OCI-LY7 (cell line): ENCODE results near the gene CLK2. TPM values are rescaled to one million over a fixed set of nuclear protein-coding genes. Genes with fewer than 3 reads are reported as not detected.
"Not testable (repeated sequence)": the region's sequence is repeated elsewhere in the genome, so short reads cannot be mapped to it uniquely, and the experiment has no call there.

ENCODE experiments used
- BruUV-seq: library from RNA; stranded (reverse); fragments of 400-500 nt; replicated peaks from 2 replicates; lab custom pipeline; 2021; lab: Mats Ljungman, UMichigan
- CTCF ChIA-PET: fragments of 300-600 bp; sonication (Branson Sonifier 250); formaldehyde crosslinking; loops from one replicate; lab custom pipeline; 2022; ENCODE audit warnings: antibody characterized with exemption; ENCODE audit not compliant: unreplicated experiment; lab: Charles Lee
- POLR2A ChIA-PET: fragments of 300-600 bp; sonication (Branson Sonifier 250); formaldehyde crosslinking; loops from one replicate; lab custom pipeline; 2022; ENCODE audit warnings: antibody characterized with exemption; lab: Charles Lee
- DNase-seq: peaks from one replicate; pipeline ENCODE4 v3.0.0-alpha.2; 2015; ENCODE audit warnings: low spot score
- H2AFZ ChIP-seq: fragments of 200-600 bp; sonication (generic), shearing (Covaris generic); 2 replicates; pipeline ENCODE4 v1.6.1; 2014; ENCODE audit warnings: mild to moderate bottlenecking, antibody characterized with exemption, low read length, moderate library complexity
- H3K27ac ChIP-seq: fragments of 200-600 bp; sonication (generic); 2 replicates; pipeline ENCODE4 v1.5.1; 2014; ENCODE audit warnings: mixed run types, low read depth, mild to moderate bottlenecking, moderate library complexity, low read length, inconsistent platforms; ENCODE audit not compliant: poor library complexity, severe bottlenecking
- H3K36me3 ChIP-seq: fragments of 200-600 bp; sonication (generic); 2 replicates; pipeline ENCODE4 v1.6.1; 2014; ENCODE audit warnings: mild to moderate bottlenecking, antibody characterized with exemption, low read length, moderate library complexity, mixed read lengths; ENCODE audit not compliant: insufficient read depth
- H3K4me1 ChIP-seq: fragments of 200-600 bp; sonication (generic); 2 replicates; pipeline ENCODE4 v1.5.1; 2014; ENCODE audit warnings: mild to moderate bottlenecking, low read length; ENCODE audit not compliant: insufficient read depth, poor library complexity, severe bottlenecking
- H3K4me2 ChIP-seq: fragments of 200-600 bp; sonication (generic); 2 replicates; pipeline ENCODE4 v1.6.1; 2014; ENCODE audit warnings: mild to moderate bottlenecking, low read length
- H3K4me3 ChIP-seq: fragments of 200-600 bp; sonication (generic); 2 replicates; pipeline ENCODE4 v1.5.1; 2014; ENCODE audit warnings: mild to moderate bottlenecking, low read depth, low read length; ENCODE audit not compliant: poor library complexity, severe bottlenecking
- H3K79me2 ChIP-seq: fragments of 200-600 bp; sonication (generic); 2 replicates; pipeline ENCODE4 v1.6.1; 2016; ENCODE audit warnings: low read depth, mild to moderate bottlenecking, low read length, moderate library complexity, mixed read lengths; ENCODE audit not compliant: insufficient read depth
- H3K9me2 ChIP-seq: fragments of 200-600 bp; sonication (generic); 2 replicates; pipeline ENCODE4 v1.6.1; 2016; ENCODE audit warnings: mild to moderate bottlenecking, low read length, mixed read lengths; ENCODE audit not compliant: insufficient read depth
- H3K9me3 ChIP-seq: fragments of 200-600 bp; sonication (generic); 2 replicates; pipeline ENCODE4 v1.6.1; 2014; ENCODE audit warnings: mild to moderate bottlenecking, mixed run types, low read length, mixed read lengths
- H4K20me1 ChIP-seq: fragments of 200-600 bp; sonication (generic); 2 replicates; pipeline ENCODE4 v1.6.1; 2014; ENCODE audit warnings: mild to moderate bottlenecking, antibody characterized with exemption, low read length, moderate library complexity, mixed read lengths; ENCODE audit not compliant: insufficient read depth
- CTCF ChIP-seq: fragments of 200-600 bp; sonication (generic); conservative IDR thresholded peaks from 2 replicates; pipeline ENCODE4 v1.5.1; 2014; ENCODE audit warnings: mild to moderate bottlenecking, antibody characterized with exemption, low read length, moderate library complexity, mixed read lengths
- EZH2phosphoT487 ChIP-seq: fragments of 200-600 bp; sonication (generic); IDR thresholded peaks from 2 replicates; pipeline ENCODE4 v1.6.1; 2018; ENCODE audit warnings: low read depth, borderline replicate concordance, mild to moderate bottlenecking, mixed run types, antibody characterized with exemption, low read length, moderate library complexity, mixed read lengths
- intact Hi-C: fragments of 100-400 bp; cut with micrococcal nuclease; formaldehyde crosslinking; loops from one replicate; pipeline ENCODE4 v1.10.0; 2022; ENCODE audit not compliant: unreplicated experiment
- total RNA-seq, 2 experiments: library from RNA; depleted of rRNA in 1 of 2; stranded (reverse); fragments of >200 nt in 1 of 2; shearing (Covaris generic) in 1 of 2; gene quantifications; 2 replicates each; pipeline ENCODE4 v1.2.3, GENCODE V29; 2014 to 2022

The CLK2 gene
- total RNA-seq, 2 experiments from 2014 or later = 96.7 to 121 TPM

GRCh38 chr1:155241841-155242264, 31.5 kb downstream of the CLK2 start:
- TF ChIP-seq CTCF = no peak
- no peak for TF ChIP-seq EZH2phosphoT487
- POLR2A ChIA-PET = no interaction called here
- Histone ChIP-seq H3K4me1 (peaks cover 38% of the 10 kb centered on the region), H3K36me3 (peaks cover 6% of the 10 kb centered on the region; the same call in 1 of the 2 replicates), H3K79me2 (peaks cover 16% of the 10 kb centered on the region; the same call in 1 of the 2 replicates), H4K20me1 (no peaks in the 10 kb centered on the region), H3K4me3 (peak overlapping the region; percentile 70), H2AFZ (no peak overlapping the region; the same call in 1 of the 2 replicates), H3K4me2 (peak overlapping the region; percentile 96), H3K27ac (peak overlapping the region; percentile 46), H3K9me3 (no peaks in the 10 kb centered on the region), H3K9me2 (no peaks in the 10 kb centered on the region)
- CTCF ChIA-PET = interaction anchor here (0.9 kb wide), 1 partner anchor 9 kb away, joined by 3 read pairs; no protein-coding TSS in a partner anchor
- no peak for DNase-seq
- intact Hi-C loops = no loop called here
- BruUV-seq = no TSS peak

- Histone ChIP-seq H3K9me3 (no peaks in the 10 kb centered on the region), H3K4me2 (peak overlapping the region; percentile 96), H3K27ac (peak overlapping the region; percentile 46), H3K79me2 (peaks cover 16% of the 10 kb centered on the region; the same call in 1 of the 2 replicates), H2AFZ (peak overlapping the region; percentile 30; the same call in 1 of the 2 replicates), H3K9me2 (no peaks in the 10 kb centered on the region), H3K36me3 (peaks cover 10% of the 10 kb centered on the region), H4K20me1 (no peaks in the 10 kb centered on the region), H3K4me3 (peak overlapping the region; percentile 70), H3K4me1 (peaks cover 38% of the 10 kb centered on the region)
- peak; percentile 86 for DNase-seq
- BruUV-seq = no TSS peak
- POLR2A ChIA-PET = interaction anchor here (0.7 to 1.1 kb wide), 2 partner anchors 14 to 268 kb away, joined by 3 to 4 read pairs; no protein-coding TSS in a partner anchor
- TF ChIP-seq CTCF (no peak), EZH2phosphoT487 (no peak)
- intact Hi-C loops = no loop called here
- CTCF ChIA-PET = interaction anchor here (0.9 kb wide), 1 partner anchor 10 kb away, joined by 3 read pairs; no protein-coding TSS in a partner anchor
Measured at GRCh38 chr1:155241069-155241679, 32.1 kb downstream of the CLK2 start.

GRCh38 chr1:155236451-155236850, 36.9 kb downstream of the CLK2 start:
- H3K79me2 ChIP-seq = no peaks in the 10 kb centered on the region
- no peak overlapping the region for H3K4me2 ChIP-seq
- TF ChIP-seq EZH2phosphoT487 (no peak), CTCF (no peak)
- no TSS peak for BruUV-seq
- no peak overlapping the region for H2AFZ ChIP-seq
- no peak overlapping the region for H3K27ac ChIP-seq
- H4K20me1 ChIP-seq = no peaks in the 10 kb centered on the region
- H3K9me3 ChIP-seq = no peaks in the 10 kb centered on the region
- H3K4me3 ChIP-seq = no peak overlapping the region
- ChIA-PET CTCF (no interaction called here), POLR2A (no interaction called here)
- peaks cover 11% of the 10 kb centered on the region for H3K36me3 ChIP-seq
- H3K9me2 ChIP-seq = no peaks in the 10 kb centered on the region
- intact Hi-C loops = no loop called here
- no peak for DNase-seq
- peaks cover 8% of the 10 kb centered on the region for H3K4me1 ChIP-seq

- BruUV-seq, H3K9me2 ChIP-seq, POLR2A ChIA-PET, intact Hi-C loops, H4K20me1 ChIP-seq, CTCF ChIA-PET, H3K79me2 ChIP-seq, H3K4me3 ChIP-seq, H3K4me2 ChIP-seq, H2AFZ ChIP-seq, H3K9me3 ChIP-seq, H3K4me1 ChIP-seq, DNase-seq, H3K27ac ChIP-seq: not testable (repeated sequence)
- H3K36me3 ChIP-seq = peaks cover 11% of the 10 kb centered on the region
Measured at GRCh38 chr1:155235375-155235774, 37.9 kb downstream of the CLK2 start.
